Measurements from ENCODE around the gene S100A6. TPM values are rescaled to one million over a fixed set of nuclear protein-coding genes. Genes with fewer than 3 reads are reported as not detected.

The S100A6 gene
- total RNA-seq, 6 experiments from 2014 or later: 6.6 to 24.0 (median 12.0) TPM

DNA sequence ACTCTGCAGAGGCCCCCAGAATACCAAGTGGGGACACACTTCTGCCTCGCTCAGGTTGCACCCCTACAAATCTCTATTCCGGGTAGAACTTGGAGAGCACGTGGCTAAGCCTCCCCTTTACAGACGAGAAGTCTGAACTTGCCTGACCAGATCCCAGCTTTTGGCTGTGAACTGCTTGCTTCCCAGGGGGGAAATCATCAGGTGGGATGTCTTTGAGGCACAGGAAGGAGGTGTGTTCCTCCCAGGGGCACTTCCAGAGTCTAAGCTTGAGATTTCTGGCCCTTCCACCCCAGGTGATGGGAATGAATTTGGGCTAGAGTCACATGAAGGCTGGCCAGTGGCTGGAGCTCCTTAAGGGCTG lies 14.6 kb upstream of the S100A6 start:
- TF ChIP-seq POLR2A (IDR thresholded peaks at IDR 0.05) (no peak), CTCF (IDR thresholded peaks at IDR 0.05) (no peak)

DNA sequence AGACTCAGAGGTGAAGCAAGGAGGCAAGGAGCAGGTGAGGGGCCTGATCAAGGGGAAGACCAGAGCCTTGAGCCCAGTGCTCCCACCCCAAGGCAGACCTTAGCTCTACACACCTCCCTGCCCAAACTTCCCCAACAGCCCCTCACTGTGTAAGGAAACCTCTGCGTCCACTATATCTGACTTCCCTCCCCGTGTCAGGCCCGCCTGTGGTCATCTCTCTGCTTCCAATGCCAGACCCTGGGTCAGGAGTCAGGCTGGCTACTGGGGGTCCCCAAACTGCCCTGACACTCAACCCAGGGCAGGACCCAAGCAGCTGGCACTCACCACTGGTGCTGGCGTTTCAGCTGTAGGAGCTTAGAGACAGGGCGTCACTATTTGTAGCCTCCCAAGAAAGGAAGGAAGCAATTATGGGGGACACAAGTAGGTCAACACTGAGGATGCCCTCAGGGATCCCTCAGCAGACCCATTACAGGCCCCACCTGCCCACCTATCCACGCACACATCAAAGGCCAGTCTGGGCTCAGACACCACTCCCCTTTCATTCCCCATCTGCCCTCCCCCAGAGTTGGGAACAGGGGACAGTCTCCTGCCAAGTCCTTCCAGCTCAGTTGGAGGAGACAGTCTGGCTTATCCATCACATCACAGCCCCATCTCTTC lies 14.1 kb upstream of the S100A6 start:
- 96% methylated on average over 3 of the region's 6 CpGs for WGBS (ENCODE audit: insufficient coverage, low coverage, low lambda C conversion rate, missing lambda C conversion rate)
- H3K4me1 ChIP-seq: no peaks in the 10 kb centered on the region
- intact Hi-C loops (cut with DNase I): no loop called here

More for the DNA sequence above, 14.6 kb upstream of the S100A6 start:
- H3K9me3 ChIP-seq: no peaks in the 10 kb centered on the region
- no peaks in the 10 kb centered on the region for H3K27me3 ChIP-seq
- H3K4me3 ChIP-seq: no peak overlapping the region
- WGBS (ENCODE audit: insufficient coverage, low coverage, low lambda C conversion rate, missing lambda C conversion rate): 90% methylated on average over 4 of the region's 4 CpGs
- intact Hi-C loops (cut with DNase I): no loop called here
- no peaks in the 10 kb centered on the region for H3K36me3 ChIP-seq
- no peak for ATAC-seq
- no peaks in the 10 kb centered on the region for H3K4me1 ChIP-seq
- no peak for DNase-seq
- no peak overlapping the region for H3K27ac ChIP-seq

GRCh38 chr1:153548722-153549688 lies 13.2 kb upstream of the S100A6 start, which contains the start of gene S100A3:
S100A3 (minus strand) TSS chr1:153549258; CDS start chr1:153548485, 773 bp downstream.
- Histone ChIP-seq H3K36me3 (no peaks in the 10 kb centered on the region), H3K4me1 (no peaks in the 10 kb centered on the region), H3K27me3 (no peaks in the 10 kb centered on the region), H3K9me3 (no peaks in the 10 kb centered on the region), H3K4me3 (no peak within 1 kb of the TSS), H3K27ac (no peak within 1 kb of the TSS)
- no peak for DNase-seq
- intact Hi-C loops (cut with DNase I): no loop called here
- no peak for TF ChIP-seq POLR2A (IDR thresholded peaks at IDR 0.05)
- TF ChIP-seq CTCF (IDR thresholded peaks at IDR 0.05): no peak
- WGBS (ENCODE audit: insufficient coverage, low coverage, low lambda C conversion rate, missing lambda C conversion rate): 71% methylated on average over 4 of the region's 14 CpGs
- peak in 1 of 4 donors; percentile 41 for ATAC-seq

More for the DNA sequence above, 14.1 kb upstream of the S100A6 start:
- Histone ChIP-seq H3K9me3 (no peaks in the 10 kb centered on the region), H3K36me3 (no peaks in the 10 kb centered on the region), H3K4me3 (no peak overlapping the region), H3K27me3 (no peaks in the 10 kb centered on the region), H3K27ac (no peak overlapping the region)
- no peak for ATAC-seq
- no peak for DNase-seq
- TF ChIP-seq CTCF (IDR thresholded peaks at IDR 0.05) (no peak), POLR2A (IDR thresholded peaks at IDR 0.05) (no peak)

DNA sequence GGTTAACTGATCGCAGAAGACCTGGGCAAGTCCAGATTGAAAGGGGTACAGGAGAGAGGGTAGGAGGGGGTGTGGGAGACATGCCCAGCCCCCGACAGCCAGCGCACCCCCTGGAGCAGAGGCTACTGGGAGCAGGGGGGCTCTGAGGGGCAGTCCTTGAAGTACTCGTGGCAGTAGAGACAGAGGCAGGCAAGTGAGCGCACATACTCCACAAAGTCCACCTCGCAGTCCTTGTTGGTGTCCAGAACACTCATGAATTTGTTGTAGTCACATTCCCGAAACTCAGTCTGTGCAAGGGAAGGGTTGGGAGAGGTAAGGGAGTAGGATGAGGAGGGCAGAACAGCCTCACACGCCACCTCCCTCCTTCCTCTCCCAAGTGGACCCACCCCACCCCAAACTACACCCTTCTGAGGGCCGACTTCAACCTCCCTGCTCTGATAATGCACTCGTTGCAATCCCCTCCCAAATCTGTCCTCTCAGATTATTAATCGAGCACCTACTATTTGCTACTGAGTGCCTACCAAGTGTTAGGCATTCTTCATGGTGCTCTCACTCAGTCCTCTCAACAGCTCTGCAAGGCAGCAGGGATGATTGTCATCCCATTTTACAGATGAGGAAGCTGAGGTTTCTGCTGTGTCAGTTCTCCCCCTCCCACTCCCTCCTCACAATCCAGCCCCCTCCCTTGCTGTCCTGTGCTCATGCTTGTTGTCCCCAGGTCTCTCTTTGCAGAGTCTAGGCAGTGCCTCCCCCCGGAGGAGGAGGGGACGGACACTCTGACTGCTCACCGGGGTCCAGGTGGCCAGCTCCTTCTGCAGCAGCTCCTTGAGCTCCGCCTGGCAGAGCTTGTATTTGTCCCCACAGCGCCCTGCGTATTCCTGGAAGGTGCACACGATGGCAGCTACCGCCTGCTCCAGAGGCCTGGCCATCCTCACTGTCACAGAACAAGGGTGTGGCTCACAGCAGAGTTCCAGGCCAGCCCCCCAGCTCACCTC lies 12.1 kb upstream of the S100A6 start:
- Histone ChIP-seq H3K4me1 (no peaks in the 10 kb centered on the region), H3K9me3 (no peaks in the 10 kb centered on the region), H3K4me3 (no peak overlapping the region), H3K27me3 (no peaks in the 10 kb centered on the region), H3K36me3 (no peaks in the 10 kb centered on the region), H3K27ac (no peak overlapping the region)
- WGBS (ENCODE audit: insufficient coverage, low coverage, low lambda C conversion rate, missing lambda C conversion rate): 67% methylated on average over 7 of the region's 19 CpGs
- DNase-seq: peak in 1 of 3 donors; percentile 44
- TF ChIP-seq CTCF (IDR thresholded peaks at IDR 0.05): no peak
- TF ChIP-seq POLR2A (IDR thresholded peaks at IDR 0.05): no peak
- intact Hi-C loops (cut with DNase I): no loop called here
- no peak for ATAC-seq

Data from right lobe of liver (tissue), 6 donors.